GM04504 (cell line): ENCODE data around the gene B3GALT4.

Source experiments
- DNase-seq: peaks from one replicate; pipeline ENCODE4 v3.0.0-alpha.2; 2012; ENCODE audit warnings: low read depth

The B3GALT4 gene

DNA sequence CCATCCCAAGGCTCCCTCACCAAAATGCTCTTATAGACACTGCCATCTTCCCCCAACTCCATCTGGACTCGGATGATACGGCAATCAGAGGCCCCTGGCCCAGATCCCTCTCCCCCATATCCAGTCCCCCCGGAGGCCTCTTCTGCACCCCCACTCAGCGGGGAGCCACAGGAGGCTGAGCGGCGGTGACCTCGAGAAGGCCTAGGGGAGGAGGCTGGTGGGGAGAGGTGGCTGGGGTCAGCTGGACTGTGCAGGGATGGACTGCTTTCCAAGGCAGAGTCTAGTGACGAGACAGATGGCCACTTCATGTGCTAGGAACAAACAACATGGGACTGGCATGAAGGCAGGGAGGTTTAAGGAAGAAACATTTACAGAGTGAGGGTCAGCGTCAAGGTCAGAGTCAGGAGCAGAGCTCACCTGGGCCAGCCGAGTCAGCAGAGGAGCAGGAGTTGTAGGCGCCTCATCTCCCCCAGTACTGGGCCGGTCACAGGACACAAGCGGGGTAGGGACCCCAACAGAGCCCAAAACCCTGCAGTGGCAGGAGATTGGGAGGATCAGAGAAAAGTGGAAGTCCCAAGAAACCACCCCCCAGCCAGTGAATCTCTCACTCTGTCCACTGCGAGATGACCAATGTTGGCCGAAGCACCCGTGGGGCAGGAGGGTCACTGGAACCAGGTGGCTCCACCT, 16.2 kb downstream of the B3GALT4 start:
- no peak for DNase-seq

DNA sequence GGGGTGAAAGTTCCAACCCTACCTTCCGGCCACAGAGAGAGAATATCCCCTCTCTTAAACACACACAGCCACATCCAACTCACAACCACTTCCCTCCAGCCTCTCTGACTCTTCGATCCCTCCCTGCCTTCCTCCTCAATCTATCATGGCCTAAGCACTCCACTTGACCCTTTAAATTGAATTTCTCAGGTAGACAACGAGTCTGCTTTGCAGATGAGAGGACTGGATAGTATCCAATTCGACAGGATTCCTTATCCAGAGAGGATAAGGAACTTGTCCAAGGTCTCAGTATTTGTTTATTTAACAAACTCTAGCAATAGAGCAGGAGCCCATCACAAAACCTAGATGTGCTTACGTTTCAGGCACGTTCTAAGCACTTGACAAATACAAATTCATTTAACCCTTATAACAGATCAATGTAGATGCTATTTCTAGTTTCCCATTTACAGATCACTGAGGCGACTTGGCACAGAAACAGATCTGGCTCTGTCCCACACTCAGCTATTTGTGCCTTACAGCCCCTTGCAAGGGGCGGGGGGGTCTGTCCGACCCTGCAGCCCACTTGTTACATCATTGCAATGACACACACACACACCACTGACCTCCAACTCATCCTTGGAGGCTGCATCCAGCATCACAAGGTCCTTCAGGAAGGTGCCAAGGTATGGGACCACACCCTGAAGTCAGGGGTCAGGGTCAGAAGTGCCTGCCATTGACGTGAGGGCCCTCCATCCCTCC, 17.3 kb downstream of the B3GALT4 start:
- DNase-seq, result no peak

DNA sequence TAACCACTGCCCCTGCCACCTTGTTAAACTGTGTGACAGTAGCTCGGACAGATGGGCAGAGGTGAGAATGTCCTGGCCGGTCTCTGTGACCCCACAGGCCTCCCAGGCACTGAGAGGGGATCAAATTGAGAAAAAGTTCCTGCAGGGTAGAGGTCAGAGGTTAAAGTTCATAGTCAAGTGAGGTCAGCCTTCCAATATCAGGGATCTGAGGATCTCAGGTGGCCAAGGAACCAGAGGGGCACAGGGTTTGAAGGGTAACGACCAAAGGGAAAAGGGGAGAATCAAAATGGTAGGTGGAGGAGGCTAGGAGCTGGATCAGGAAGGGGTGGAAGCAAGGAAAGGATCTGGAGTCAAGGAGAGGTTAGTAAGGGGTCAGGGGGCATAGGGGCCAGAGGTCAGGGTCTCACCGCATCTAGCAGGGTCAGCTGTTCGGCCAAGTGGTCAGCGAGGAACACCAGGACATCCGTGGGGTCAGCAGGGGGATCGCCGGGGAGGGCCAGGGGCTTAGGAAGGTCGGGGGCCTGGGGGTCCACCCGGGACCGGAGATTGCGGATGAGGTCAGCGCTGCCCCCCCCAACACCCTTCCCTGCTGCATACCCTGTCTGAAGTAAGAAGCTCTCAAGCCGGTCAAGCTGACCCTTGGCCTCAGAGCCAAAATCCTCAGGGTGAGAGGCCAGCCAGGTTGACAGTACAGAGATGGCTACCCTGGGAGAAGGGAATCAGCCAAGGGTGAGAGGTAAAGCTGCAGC, 18.9 kb downstream of the B3GALT4 start:
- no peak for DNase-seq

DNA sequence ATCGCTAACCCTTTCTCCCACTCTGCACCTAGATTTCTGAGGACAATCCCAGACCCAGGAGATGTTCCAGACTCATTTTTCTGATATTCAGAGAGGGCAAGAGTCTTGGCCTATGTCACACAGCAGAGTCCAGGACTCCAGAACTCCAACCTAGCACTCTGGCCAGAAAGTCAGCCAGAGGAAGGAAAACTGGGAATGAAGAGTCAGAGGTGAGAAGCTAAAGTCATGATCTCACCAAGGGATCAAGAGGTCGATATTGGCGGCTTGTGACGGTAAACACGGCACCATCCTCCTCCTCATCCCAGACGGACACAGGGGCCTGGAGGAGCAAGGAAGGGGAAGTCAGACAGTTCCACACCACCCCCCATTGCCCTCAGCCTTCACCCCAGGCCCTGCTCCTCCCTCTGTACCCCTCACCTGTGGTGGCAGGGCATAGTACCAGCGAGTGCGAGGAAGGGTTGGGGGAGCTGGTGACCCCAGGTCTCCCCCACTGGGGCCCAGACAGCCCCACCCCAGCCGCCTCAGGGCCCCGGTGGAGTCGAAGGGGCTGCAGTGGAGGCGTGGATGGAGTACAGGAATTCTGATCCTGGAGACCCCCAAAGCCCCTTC, 20.0 kb downstream of the B3GALT4 start:
- no peak for DNase-seq

GRCh38 chr6:33297406-33297955, 20.6 kb downstream of the B3GALT4 start:
- no peak for DNase-seq

- DNase-seq, result peak; percentile 84
Observed at GRCh38 chr6:33297956-33298772, 21.2 kb downstream of the B3GALT4 start.

GRCh38 chr6:33298773-33299236, 21.9 kb downstream of the B3GALT4 start, which contains the start of gene RGL2:
Gene RGL2, minus strand, starts transcription at chr6:33298942. Its CDS starts 332 bp downstream, at chr6:33298610.
- peak; percentile 46 for DNase-seq

GRCh38 chr6:33299237-33299944, 22.5 kb downstream of the B3GALT4 start:
- peak; percentile 87 for DNase-seq

DNA sequence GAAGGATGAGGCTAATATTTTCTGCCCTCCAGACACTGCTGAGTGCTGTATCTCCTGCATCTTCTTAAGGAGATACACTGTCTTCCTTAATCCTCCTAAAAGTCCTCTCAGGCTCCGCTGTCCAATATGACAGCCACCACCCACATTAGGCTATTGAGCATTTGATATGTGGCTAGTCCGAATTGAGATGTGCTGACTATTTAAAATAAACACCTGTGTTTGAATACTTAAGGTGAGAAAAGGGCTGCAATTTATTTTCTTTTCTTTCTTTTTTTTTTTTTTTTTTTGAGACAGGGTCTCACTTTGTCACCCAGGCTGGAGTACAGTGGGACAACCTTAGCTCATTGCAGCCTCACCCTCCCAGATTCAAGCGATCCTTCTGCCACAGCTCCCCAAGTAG, 25.0 kb downstream of the B3GALT4 start:
- no peak for DNase-seq

DNA sequence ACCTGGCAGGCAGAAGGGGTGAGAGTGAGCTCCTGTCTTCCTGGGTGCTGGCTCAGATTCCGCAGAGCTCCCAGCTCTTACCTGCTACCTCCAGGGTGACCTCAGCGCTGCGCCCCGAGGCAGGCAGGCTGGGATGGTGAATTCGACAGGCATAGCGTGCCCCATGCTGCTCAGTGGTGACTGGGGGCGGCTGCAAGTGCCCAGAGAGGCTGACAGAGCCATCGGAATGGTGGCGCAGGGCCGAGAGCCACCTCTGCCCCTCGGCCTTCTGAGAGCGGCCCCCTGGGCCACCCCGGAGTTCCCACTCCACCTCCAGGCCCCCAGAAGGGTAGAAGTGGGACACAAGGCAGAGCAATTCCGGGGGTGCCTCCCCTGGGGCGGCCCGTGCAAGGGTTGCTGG, 27.3 kb downstream of the B3GALT4 start:
- DNase-seq, result no peak

- DNase-seq, result no peak
Observed at GRCh38 chr6:33305052-33305451, 28.1 kb downstream of the B3GALT4 start.

DNA sequence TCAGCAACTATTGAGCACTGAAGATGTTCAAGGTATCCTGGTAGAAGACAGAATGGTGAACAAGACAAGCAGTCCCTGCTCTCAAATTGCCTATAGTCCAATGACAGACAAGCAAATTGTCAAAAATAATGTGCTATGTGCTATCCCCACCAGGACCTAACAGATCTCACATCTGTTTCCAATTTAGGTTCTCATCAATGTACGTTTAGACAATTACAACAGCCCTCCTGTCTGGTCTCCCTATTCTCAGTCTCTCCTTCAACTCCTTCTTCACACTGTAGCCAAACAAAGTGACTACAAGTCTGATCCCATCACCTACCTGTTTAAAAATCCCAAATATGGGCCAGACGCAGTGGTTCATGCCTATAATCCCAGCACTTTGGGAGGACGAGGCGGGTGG, 29.4 kb downstream of the B3GALT4 start:
- no peak for DNase-seq

- no peak for DNase-seq
Observed at GRCh38 chr6:33312361-33313104, 35.6 kb downstream of the B3GALT4 start.

GRCh38 chr6:33313105-33313708, 36.3 kb downstream of the B3GALT4 start:
- DNase-seq, result no peak

GRCh38 chr6:33313709-33314514, 37.0 kb downstream of the B3GALT4 start, which contains the start of gene TAPBP:
Gene TAPBP, minus strand, starts transcription at chr6:33314078. Its CDS starts 37 bp downstream, at chr6:33314041.
- peak; percentile 30 for DNase-seq

GRCh38 chr6:33314515-33314942, 37.6 kb downstream of the B3GALT4 start:
- peak; percentile 61 for DNase-seq

- DNase-seq, result no peak
Observed at GRCh38 chr6:33314943-33315792, 38.2 kb downstream of the B3GALT4 start.
